SK-N-SH (cell line): ENCODE results near the gene TFAP2E. TPM values are rescaled to one million over a fixed set of nuclear protein-coding genes. Genes with fewer than 3 reads are reported as not detected.

ENCODE experiments used
- CTCF ChIA-PET: fragments of 300-600, 350-600 bp; formaldehyde crosslinking; extraction: SDS; loops from one replicate; lab custom pipeline; 2021; lab: Yijun Ruan, JAX
- POLR2A ChIA-PET: fragments of 350-600 bp; sonication (Branson Sonifier 250); formaldehyde crosslinking; extraction: SDS; loops from one replicate; lab custom pipeline; 2020; ENCODE audit warnings: antibody characterized with exemption, inconsistent platforms; lab: Yijun Ruan, JAX
- DNase-seq: peaks from one replicate; pipeline ENCODE4 v3.0.0; 2012
- H2AFZ ChIP-seq: fragments of 200-600 bp; sonication (generic); 2 replicates; pipeline ENCODE4 v1.8.1; 2016; ENCODE audit warnings: antibody characterized with exemption, mild to moderate bottlenecking, low read depth
- H3F3A ChIP-seq: fragments of 200-600 bp; sonication (generic); replicated peaks from 2 replicates; pipeline ENCODE3; 2016; ENCODE audit warnings: antibody characterized with exemption, mild to moderate bottlenecking; ENCODE audit not compliant: insufficient read depth
- H3K27ac ChIP-seq, 2 experiments: fragments of 200-500 bp in 1 of 2; fragments of 200-600 bp in 1 of 2; sonication (Bioruptor generic) in 1 of 2; sonication (generic), shearing (Covaris generic) in 1 of 2; 2 replicates each; pipeline versions ENCODE4 v1.5.1 to v1.6.1; 2014 to 2016; ENCODE audit warnings: low read depth in 2 of 2, inconsistent platforms in 1 of 2, low read length in 1 of 2, mild to moderate bottlenecking in 1 of 2, mixed read lengths in 1 of 2
- H3K27me3 ChIP-seq: fragments of 200-600 bp; sonication (generic), shearing (Covaris generic); 2 replicates; pipeline ENCODE4 v1.6.1; 2016; ENCODE audit warnings: mixed run types; ENCODE audit not compliant: insufficient read depth
- H3K36me3 ChIP-seq, 2 experiments: fragments of 200-500 bp in 1 of 2; fragments of 200-600 bp in 1 of 2; sonication (Bioruptor generic) in 1 of 2; sonication (generic) in 1 of 2; replicated peaks in 1 of 2; 2 replicates each; pipeline versions ENCODE3 to v1.5.1; 2014 to 2016; ENCODE audit warnings: low read length in 1 of 2, mild to moderate bottlenecking in 1 of 2; ENCODE audit not compliant: insufficient read depth in 2 of 2, control insufficient read depth in 1 of 2
- H3K4me1 ChIP-seq, 2 experiments: fragments of 200-500 bp in 1 of 2; fragments of 200-600 bp in 1 of 2; sonication (Bioruptor generic) in 1 of 2; sonication (generic), shearing (Covaris generic) in 1 of 2; 2 replicates each; pipeline versions ENCODE4 v1.5.1 to v1.6.1; 2014 to 2016; ENCODE audit warnings: low read depth in 1 of 2, low read length in 1 of 2, mixed run types in 1 of 2; ENCODE audit not compliant: insufficient read depth in 2 of 2, control insufficient read depth in 1 of 2
- H3K4me2 ChIP-seq: fragments of 200-600 bp; sonication (generic), shearing (Covaris generic); 2 replicates; pipeline ENCODE4 v1.6.1; 2017; ENCODE audit warnings: mixed run types
- H3K4me3 ChIP-seq, 2 experiments: fragments of 200-500 bp in 1 of 2; fragments of 200-600 bp in 1 of 2; sonication (Bioruptor generic) in 1 of 2; sonication (generic), shearing (Covaris generic) in 1 of 2; 2 replicates each; pipeline versions ENCODE4 v1.5.1 to v1.8.1; 2014 to 2016; ENCODE audit warnings: low read depth in 2 of 2, inconsistent platforms in 1 of 2, low read length in 1 of 2, mild to moderate bottlenecking in 1 of 2, mixed read lengths in 1 of 2, moderate library complexity in 1 of 2
- H3K79me2 ChIP-seq: fragments of 200-600 bp; sonication (generic); 2 replicates; pipeline ENCODE4 v1.8.1; 2017; ENCODE audit warnings: mild to moderate bottlenecking; ENCODE audit not compliant: insufficient read depth
- H3K9ac ChIP-seq: fragments of 200-600 bp; sonication (generic); 2 replicates; pipeline ENCODE4 v1.6.1; 2017; ENCODE audit warnings: mixed run types
- H3K9me2 ChIP-seq: fragments of 200-600 bp; sonication (generic); 2 replicates; pipeline ENCODE4 v1.6.1; 2017; ENCODE audit warnings: mixed run types
- H3K9me3 ChIP-seq: fragments of 200-600 bp; sonication (generic); 2 replicates; pipeline ENCODE4 v1.6.1; 2017; ENCODE audit warnings: mixed run types, mild to moderate bottlenecking, moderate library complexity
- H4K20me1 ChIP-seq: fragments of 200-600 bp; sonication (generic); 2 replicates; pipeline ENCODE4 v1.6.1; 2017; ENCODE audit warnings: mild to moderate bottlenecking, mixed run types; ENCODE audit not compliant: insufficient read depth
- CHD2 ChIP-seq: fragments of 150-350 bp; IDR thresholded peaks from 2 replicates; pipeline ENCODE4 v1.6.1; 2018; ENCODE audit warnings: low read length; ENCODE audit not compliant: partially characterized antibody
- CTCF ChIP-seq: fragments of 200-600 bp; sonication (generic); IDR thresholded peaks from 2 replicates; pipeline ENCODE4 v1.6.1; 2017; ENCODE audit warnings: antibody characterized with exemption, mild to moderate bottlenecking, moderate library complexity
- ELF1 ChIP-seq: IDR thresholded peaks from 2 replicates; pipeline ENCODE4 v1.4.0; 2012
- FOSL2 ChIP-seq: IDR thresholded peaks from 2 replicates; pipeline ENCODE4 v1.4.0; 2012; ENCODE audit warnings: low read depth, mild to moderate bottlenecking, moderate library complexity, borderline replicate concordance
- FOXJ3 ChIP-seq: sonication (generic); formaldehyde crosslinking; IDR thresholded peaks from 2 replicates; pipeline ENCODE4 v1.5.1; 2020; ENCODE audit warnings: mild to moderate bottlenecking, missing genetic modification reagents
- JUND ChIP-seq: IDR thresholded peaks from 2 replicates; pipeline ENCODE4 v1.4.0; 2012
- MEF2A ChIP-seq: IDR thresholded peaks from 2 replicates; pipeline ENCODE4 v1.4.0; 2012; ENCODE audit warnings: low read depth, borderline replicate concordance
- MXI1 ChIP-seq: IDR thresholded peaks from 2 replicates; pipeline ENCODE4 v1.6.1; 2012; ENCODE audit warnings: mild to moderate bottlenecking, low read depth, low read length, improper control_type of control experiment
- NRF1 ChIP-seq: IDR thresholded peaks from 2 replicates; pipeline ENCODE4 v1.6.1; 2012; ENCODE audit warnings: low read depth, mild to moderate bottlenecking, low read length
- POLR2AphosphoS5 ChIP-seq: IDR thresholded peaks from 2 replicates; pipeline ENCODE4 v1.6.1; 2012; ENCODE audit warnings: low read depth, low read length
- RAD21 ChIP-seq: IDR thresholded peaks from 2 replicates; pipeline ENCODE4 v1.6.1; 2012; ENCODE audit warnings: mild to moderate bottlenecking, low read length
- SIN3A ChIP-seq: IDR thresholded peaks from 2 replicates; pipeline ENCODE4 v1.6.1; 2012; ENCODE audit warnings: low read depth, mild to moderate bottlenecking, low read length, moderate library complexity, borderline replicate concordance
- TCF12 ChIP-seq: IDR thresholded peaks from 2 replicates; pipeline ENCODE4 v1.4.0; 2012
- TEAD4 ChIP-seq: IDR thresholded peaks from 2 replicates; pipeline ENCODE4 v1.4.0; 2012; ENCODE audit warnings: mild to moderate bottlenecking, borderline replicate concordance; ENCODE audit not compliant: insufficient read depth
- YY1 ChIP-seq: IDR thresholded peaks from 2 replicates; pipeline ENCODE4 v1.4.0; 2012; ENCODE audit warnings: low read depth, mild to moderate bottlenecking
- WGBS: methylation state at CpG from one replicate; pipeline ENCODE4 v1.1.6; 2017; ENCODE audit warnings: low lambda C conversion rate; 5-methylcytosine and 5-hydroxymethylcytosine counted together
- polyA plus RNA-seq, 3 experiments: library from polyadenylated mRNA; depleted of rRNA; stranded (reverse); fragments of >200 nt; gene quantifications; 2 replicates each; pipeline ENCODE4 v1.2.3, GENCODE V29; 2012
- TF ChIP-seq, protein P1 (sequence below): IDR thresholded peaks from 2 replicates; pipeline ENCODE4 v1.4.0; 2012; ENCODE audit warnings: low read depth
- TF ChIP-seq, protein P2 (sequence below): fragments of 150-350 bp; IDR thresholded peaks from 2 replicates; pipeline ENCODE4 v1.6.1; 2016; ENCODE audit warnings: mild to moderate bottlenecking, low read depth, low read length

Gene TFAP2E
- polyA plus RNA-seq, 1 of the 3 experiments (the other 2 are of a cell fraction), result 0.59 TPM

DNA sequence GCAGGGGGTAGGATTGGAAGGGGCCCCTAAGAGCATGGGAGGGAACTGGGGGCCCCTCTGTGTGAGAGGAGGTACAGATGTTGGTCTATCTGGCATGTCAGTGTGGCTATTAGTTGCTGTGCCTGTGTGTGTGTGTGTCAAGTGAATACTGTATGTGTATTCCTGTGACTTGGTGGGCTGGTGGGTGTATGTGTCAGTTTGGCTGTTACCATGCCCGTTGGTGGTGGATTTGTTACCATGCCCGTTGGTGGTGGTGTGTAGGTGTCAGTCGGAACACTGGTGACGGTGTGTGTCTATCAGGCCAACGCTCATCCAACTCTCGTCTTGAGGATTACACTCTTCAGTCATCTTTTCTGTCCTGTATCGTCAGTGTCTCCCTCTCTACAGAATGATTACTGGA, 22.6 kb downstream of the TFAP2E start (continued):
- TF ChIP-seq MXI1 (no peak), YY1 (no peak)
- TF ChIP-seq, all 33 proteins: peak for 0

DNA sequence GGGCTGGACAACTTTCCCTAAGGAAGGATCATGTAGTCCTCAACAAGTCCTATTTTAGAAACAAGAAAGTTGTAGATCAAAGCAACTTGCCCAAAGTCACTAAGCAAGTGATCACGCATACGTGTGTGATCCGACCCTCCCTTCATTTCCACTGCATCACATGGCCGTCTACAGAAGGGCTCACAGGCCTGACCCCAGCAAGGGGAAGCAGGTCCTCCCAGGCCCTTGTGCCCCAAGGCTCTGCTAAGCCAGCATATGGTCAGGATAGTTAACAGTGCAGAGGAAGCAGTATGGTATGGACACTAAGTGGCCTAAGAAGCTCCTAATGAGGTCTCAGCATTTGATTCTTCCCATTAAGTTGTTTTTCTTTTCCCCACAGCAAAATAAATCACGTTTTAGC, 24.8 kb downstream of the TFAP2E start:
- no peaks in the 10 kb centered on the region for H3K9me3 ChIP-seq
- TF ChIP-seq, protein P1, sequence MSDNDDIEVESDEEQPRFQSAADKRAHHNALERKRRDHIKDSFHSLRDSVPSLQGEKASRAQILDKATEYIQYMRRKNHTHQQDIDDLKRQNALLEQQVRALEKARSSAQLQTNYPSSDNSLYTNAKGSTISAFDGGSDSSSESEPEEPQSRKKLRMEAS, result no peak
- TF ChIP-seq POLR2AphosphoS5, result no peak
- no peak for TF ChIP-seq NRF1
- TF ChIP-seq SIN3A, result no peak
- no peak for TF ChIP-seq YY1
- no peak for TF ChIP-seq MXI1
- TF ChIP-seq MEF2A, result no peak
- TF ChIP-seq RAD21, result no peak
- no peak for TF ChIP-seq FOXJ3
- no peak for TF ChIP-seq TEAD4
- TF ChIP-seq FOSL2, result no peak
- no peak for TF ChIP-seq CTCF
- no peak for TF ChIP-seq JUND
- no peak for TF ChIP-seq TCF12
- no peak for TF ChIP-seq ELF1
- TF ChIP-seq, protein P2, sequence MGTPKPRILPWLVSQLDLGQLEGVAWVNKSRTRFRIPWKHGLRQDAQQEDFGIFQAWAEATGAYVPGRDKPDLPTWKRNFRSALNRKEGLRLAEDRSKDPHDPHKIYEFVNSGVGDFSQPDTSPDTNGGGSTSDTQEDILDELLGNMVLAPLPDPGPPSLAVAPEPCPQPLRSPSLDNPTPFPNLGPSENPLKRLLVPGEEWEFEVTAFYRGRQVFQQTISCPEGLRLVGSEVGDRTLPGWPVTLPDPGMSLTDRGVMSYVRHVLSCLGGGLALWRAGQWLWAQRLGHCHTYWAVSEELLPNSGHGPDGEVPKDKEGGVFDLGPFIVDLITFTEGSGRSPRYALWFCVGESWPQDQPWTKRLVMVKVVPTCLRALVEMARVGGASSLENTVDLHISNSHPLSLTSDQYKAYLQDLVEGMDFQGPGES, result no peak
- TF ChIP-seq CHD2, result no peak
- H3K27ac ChIP-seq, result no peak overlapping the region
- H3K27me3 ChIP-seq, result no peaks in the 10 kb centered on the region
- H3K4me2 ChIP-seq, result no peak overlapping the region
- H3F3A ChIP-seq, result peaks cover 5% of the 10 kb centered on the region
- H3K79me2 ChIP-seq, result no peaks in the 10 kb centered on the region
- POLR2A ChIA-PET, result no interaction called here
- no peak overlapping the region for H3K4me3 ChIP-seq
- no peaks in the 10 kb centered on the region for H4K20me1 ChIP-seq
- no peaks in the 10 kb centered on the region for H3K9me2 ChIP-seq
- no peak for DNase-seq
- peaks cover 24 to 25% of the 10 kb centered on the region in 2 experiments for H3K36me3 ChIP-seq
- H3K9ac ChIP-seq, result no peak overlapping the region
- CTCF ChIA-PET, result interaction anchor here (0.6 kb wide), 1 partner anchor 21 kb away, joined by 3 read pairs; no protein-coding TSS in a partner anchor
- 96% methylated on average over 5 of the region's 5 CpGs for WGBS
- peaks cover 0 to 4% of the 10 kb centered on the region in 2 experiments; a peak in 1 of 4 replicates for H3K4me1 ChIP-seq
- no peak overlapping the region for H2AFZ ChIP-seq
